B cell (primary cell): Measurements from ENCODE around the gene HMGB2.

Experiments
- EZH2 ChIP-seq: IDR thresholded peaks from 2 replicates; pipeline ENCODE4 v1.6.1; 2012; ENCODE audit warnings: borderline replicate concordance, low read depth, mild to moderate bottlenecking, moderate library complexity, low read length; ENCODE audit not compliant: insufficient read depth, poor library complexity, severe bottlenecking
- TF ChIP-seq, protein P1 (sequence below): fragments of 200-600 bp; IDR thresholded peaks from one replicate; pipeline ENCODE4 v1.8.0; 2022; ENCODE audit warnings: antibody characterized with exemption, mild to moderate bottlenecking

DNA sequence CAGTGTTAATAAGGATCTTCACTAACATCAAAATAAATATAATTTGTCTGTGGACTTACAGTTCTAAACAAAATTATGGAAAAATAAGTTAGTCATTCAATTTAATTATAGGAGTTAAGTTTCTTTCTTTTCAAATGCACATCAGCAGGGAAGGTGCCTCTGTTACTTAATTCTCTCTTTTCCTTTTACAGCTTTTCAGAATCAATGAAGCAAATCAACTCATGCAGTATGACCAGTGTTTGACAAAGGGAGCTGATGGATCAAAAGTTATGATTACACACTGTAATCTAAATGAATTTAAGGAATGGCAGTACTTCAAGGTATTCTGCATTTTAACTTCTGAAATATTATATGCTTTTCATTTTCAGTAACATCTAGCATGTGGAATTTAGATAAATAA lies 15.9 kb downstream of the HMGB2 start:
- TF ChIP-seq, protein P1, sequence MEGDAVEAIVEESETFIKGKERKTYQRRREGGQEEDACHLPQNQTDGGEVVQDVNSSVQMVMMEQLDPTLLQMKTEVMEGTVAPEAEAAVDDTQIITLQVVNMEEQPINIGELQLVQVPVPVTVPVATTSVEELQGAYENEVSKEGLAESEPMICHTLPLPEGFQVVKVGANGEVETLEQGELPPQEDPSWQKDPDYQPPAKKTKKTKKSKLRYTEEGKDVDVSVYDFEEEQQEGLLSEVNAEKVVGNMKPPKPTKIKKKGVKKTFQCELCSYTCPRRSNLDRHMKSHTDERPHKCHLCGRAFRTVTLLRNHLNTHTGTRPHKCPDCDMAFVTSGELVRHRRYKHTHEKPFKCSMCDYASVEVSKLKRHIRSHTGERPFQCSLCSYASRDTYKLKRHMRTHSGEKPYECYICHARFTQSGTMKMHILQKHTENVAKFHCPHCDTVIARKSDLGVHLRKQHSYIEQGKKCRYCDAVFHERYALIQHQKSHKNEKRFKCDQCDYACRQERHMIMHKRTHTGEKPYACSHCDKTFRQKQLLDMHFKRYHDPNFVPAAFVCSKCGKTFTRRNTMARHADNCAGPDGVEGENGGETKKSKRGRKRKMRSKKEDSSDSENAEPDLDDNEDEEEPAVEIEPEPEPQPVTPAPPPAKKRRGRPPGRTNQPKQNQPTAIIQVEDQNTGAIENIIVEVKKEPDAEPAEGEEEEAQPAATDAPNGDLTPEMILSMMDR = no peak
- no peak for TF ChIP-seq EZH2
